GM23338 (cell line): ENCODE results near the gene TOM1L2. TPM values are rescaled to one million over a fixed set of nuclear protein-coding genes. Genes with fewer than 3 reads are reported as not detected.

ENCODE experiments used
- ATAC-seq: fragments of 200-7000 bp; cut with Tn5 transposase; 3 replicates; pipeline ENCODE4 v1.9.1; 2020
- DNase-seq: peaks from one replicate; pipeline ENCODE4 v3.0.0-alpha.2; 2015; ENCODE audit warnings: low spot score
- H2AFZ ChIP-seq: fragments of 200-600 bp; sonication (generic); 2 replicates; pipeline ENCODE4 v1.8.0; 2016; ENCODE audit warnings: antibody characterized with exemption, mild to moderate bottlenecking, moderate library complexity
- H3F3A ChIP-seq: fragments of 200-600 bp; sonication (generic); replicated peaks from 2 replicates; pipeline ENCODE4 v1.8.0; 2017; ENCODE audit warnings: antibody characterized with exemption, mixed run types, low read depth
- H3K27ac ChIP-seq: fragments of 200-600 bp; sonication (generic); 2 replicates; pipeline ENCODE4 v1.6.1; 2016; ENCODE audit warnings: low read depth
- H3K27me3 ChIP-seq: fragments of 200-600 bp; sonication (generic); 2 replicates; pipeline ENCODE4 v1.8.0; 2016; ENCODE audit warnings: mild to moderate bottlenecking, mixed run types, moderate library complexity; ENCODE audit not compliant: insufficient read depth
- H3K36me3 ChIP-seq: fragments of 200-600 bp; sonication (generic); 2 replicates; pipeline ENCODE4 v1.8.0; 2016; ENCODE audit warnings: mild to moderate bottlenecking; ENCODE audit not compliant: insufficient read depth
- H3K4me1 ChIP-seq: fragments of 200-600 bp; sonication (generic); 2 replicates; pipeline ENCODE4 v1.8.0; 2016; ENCODE audit warnings: mild to moderate bottlenecking, moderate library complexity; ENCODE audit not compliant: insufficient read depth
- H3K4me2 ChIP-seq: fragments of 200-600 bp; sonication (generic); 2 replicates; pipeline ENCODE4 v1.7.1; 2017; ENCODE audit warnings: mixed run types
- H3K4me3 ChIP-seq: fragments of 200-600 bp; sonication (generic); 2 replicates; pipeline ENCODE4 v1.6.1; 2016; ENCODE audit warnings: mixed run types
- H3K79me2 ChIP-seq: fragments of 200-600 bp; sonication (generic); replicated peaks from 2 replicates; pipeline ENCODE4 v1.8.0; 2017; ENCODE audit warnings: mild to moderate bottlenecking; ENCODE audit not compliant: insufficient read depth
- H3K9me2 ChIP-seq: fragments of 200-600 bp; sonication (generic); 2 replicates; pipeline ENCODE4 v1.8.0; 2017; ENCODE audit not compliant: insufficient read depth
- H4K20me1 ChIP-seq: fragments of 200-600 bp; sonication (generic); replicated peaks from 2 replicates; pipeline ENCODE4 v1.8.0; 2017; ENCODE audit warnings: mild to moderate bottlenecking; ENCODE audit not compliant: insufficient read depth
- H3K27ac Mint-ChIP-seq: 2 replicates; pipeline ENCODE4 v1.8.0; 2020; ENCODE audit warnings: inconsistent platforms, mild to moderate bottlenecking, moderate library complexity, mixed read lengths
- H3K27me3 Mint-ChIP-seq: 3 replicates; pipeline ENCODE4 v1.8.0; 2022; ENCODE audit warnings: low read depth, mild to moderate bottlenecking, moderate library complexity, mixed read lengths, inconsistent platforms; ENCODE audit not compliant: insufficient read depth, poor library complexity
- H3K36me3 Mint-ChIP-seq: 3 replicates; pipeline ENCODE4 v1.8.0; 2021; ENCODE audit warnings: low read depth, mild to moderate bottlenecking, inconsistent platforms, moderate library complexity, mixed read lengths
- H3K4me1 Mint-ChIP-seq: 3 replicates; pipeline ENCODE4 v1.8.0; 2020; ENCODE audit warnings: mild to moderate bottlenecking, inconsistent platforms, mixed read lengths
- H3K4me3 Mint-ChIP-seq: 3 replicates; pipeline ENCODE4 v1.8.0; 2021; ENCODE audit warnings: moderate library complexity, mild to moderate bottlenecking, inconsistent platforms, mixed read lengths
- H3K9me3 Mint-ChIP-seq: 3 replicates; pipeline ENCODE4 v1.8.0; 2020; ENCODE audit warnings: moderate library complexity, mild to moderate bottlenecking, inconsistent platforms, mixed read lengths
- CREB1 ChIP-seq: fragments of 250-450 bp; sonication (Bioruptor Pico); IDR thresholded peaks from 2 replicates; pipeline ENCODE4 v1.5.0; 2020; ENCODE audit warnings: low read depth, mild to moderate bottlenecking, moderate library complexity
- CTCF ChIP-seq, 2 experiments: fragments of 200-600 bp in 1 of 2; sonication (generic) in 1 of 2; conservative IDR thresholded peaks; 2 replicates each; pipeline versions ENCODE4 v1.5.1 to v1.6.1; 2016 to 2017; ENCODE audit warnings: antibody characterized with exemption in 2 of 2, low read depth in 2 of 2, mild to moderate bottlenecking in 2 of 2, moderate library complexity in 1 of 2
- ETS1 ChIP-seq: IDR thresholded peaks from 2 replicates; pipeline ENCODE4 v1.6.1; 2016; ENCODE audit warnings: antibody characterized with exemption
- EZH2 ChIP-seq: fragments of 200-600 bp; sonication (generic); IDR thresholded peaks from one replicate; pipeline ENCODE4 v1.8.0; 2017; ENCODE audit warnings: antibody characterized with exemption, mild to moderate bottlenecking, low read depth; ENCODE audit not compliant: unreplicated experiment
- EZH2phosphoT487 ChIP-seq: fragments of 200-600 bp; sonication (generic); IDR thresholded peaks from one replicate; pipeline ENCODE4 v1.8.1; 2018; ENCODE audit warnings: antibody characterized with exemption; ENCODE audit not compliant: unreplicated experiment
- JUNB ChIP-seq: IDR thresholded peaks from one replicate; pipeline ENCODE4 v1.6.1; 2016; ENCODE audit warnings: antibody characterized with exemption; ENCODE audit not compliant: unreplicated experiment
- NANOG ChIP-seq: IDR thresholded peaks from 2 replicates; pipeline ENCODE4 v1.6.1; 2016; ENCODE audit warnings: antibody characterized with exemption, borderline replicate concordance
- POLR2AphosphoS5 ChIP-seq: IDR thresholded peaks from 2 replicates; pipeline ENCODE4 v1.6.1; 2016; ENCODE audit warnings: antibody characterized with exemption, low read depth
- REST ChIP-seq: IDR thresholded peaks from one replicate; pipeline ENCODE4 v1.6.1; 2018; ENCODE audit warnings: antibody characterized with exemption; ENCODE audit not compliant: unreplicated experiment
- ZNF462 ChIP-seq: fragments of 250-450 bp; sonication (Bioruptor Pico); IDR thresholded peaks from 2 replicates; pipeline ENCODE4 v1.5.0; 2020; ENCODE audit warnings: mild to moderate bottlenecking, moderate library complexity
- polyA plus RNA-seq: library from polyadenylated mRNA; unstranded; fragments of >200 nt; fragmentation: Nextera tagmentation; extraction: Ambion mirVana; gene quantifications from 2 replicates; pipeline ENCODE4 v1.2.1, GENCODE V29; 2016
- total RNA-seq: library from RNA; depleted of rRNA; stranded (reverse); fragments of >200 nt; shearing (Covaris generic); gene quantifications from 2 replicates; pipeline ENCODE4 v1.2.3, GENCODE V29; 2014

TOM1L2 gene
- total and polyA plus RNA-seq, 2 experiments from 2014 or later = 3.3 TPM

- TF ChIP-seq CTCF (conservative IDR thresholded peaks at IDR 0.05; ENCODE audit: low read depth in 2 of 2) (peak; percentile 45 to 71), JUNB (no peak)
Measured at GRCh38 chr17:17985555-17985954, 13.4 kb upstream of the TOM1L2 start (continued).

- Histone ChIP-seq H3K9me2 (no peaks in the 10 kb centered on the region), H3F3A (no peaks in the 10 kb centered on the region), H3K4me2 (no peak overlapping the region), H4K20me1 (no peaks in the 10 kb centered on the region), H3K36me3 (no peaks in the 10 kb centered on the region), H3K27ac (no peak overlapping the region), H2AFZ (no peak overlapping the region), H3K79me2 (no peaks in the 10 kb centered on the region), H3K27me3 (no peaks in the 10 kb centered on the region), H3K4me3 (no peak overlapping the region), H3K4me1 (no peaks in the 10 kb centered on the region)
- H3K9me3 Mint-ChIP-seq = no peaks in the 10 kb centered on the region
- no peak for DNase-seq
- ATAC-seq = no peak
- no peak overlapping the region for H3K27ac Mint-ChIP-seq
- H3K36me3 Mint-ChIP-seq = no peaks in the 10 kb centered on the region
- H3K4me3 Mint-ChIP-seq = no peak overlapping the region
- H3K27me3 Mint-ChIP-seq = peaks cover 3% of the 10 kb centered on the region
- no peaks in the 10 kb centered on the region for H3K4me1 Mint-ChIP-seq
- TF ChIP-seq EZH2 (no peak), ETS1 (no peak), REST (no peak), ZNF462 (CRISPR knock-in tag) (no peak), NANOG (no peak), EZH2phosphoT487 (no peak), CREB1 (CRISPR knock-in tag) (no peak), JUNB (no peak), POLR2AphosphoS5 (no peak), CTCF (conservative IDR thresholded peaks at IDR 0.05; ENCODE audit: low read depth in 2 of 2) (no peak)
Measured at GRCh38 chr17:17985153-17985552, 13.0 kb upstream of the TOM1L2 start.
